IPS-15b (cell line): ENCODE results near the gene TSGA10.
"Not testable (repeated sequence)": the region's sequence is repeated elsewhere in the genome, so short reads cannot be mapped to it uniquely, and the experiment has no call there.

Source experiments
- H3K27me3 ChIP-seq: one replicate; pipeline ENCODE4 v1.6.1; 2013; ENCODE audit warnings: low read length; ENCODE audit not compliant: control insufficient read depth, insufficient read depth
- H3K36me3 ChIP-seq: one replicate; pipeline ENCODE4 v1.6.1; 2013; ENCODE audit warnings: low read length; ENCODE audit not compliant: control insufficient read depth, insufficient read depth
- H3K4me1 ChIP-seq: one replicate; pipeline ENCODE4 v1.6.1; 2013; ENCODE audit warnings: mild to moderate bottlenecking, low read length; ENCODE audit not compliant: control insufficient read depth, insufficient read depth
- H3K4me3 ChIP-seq: one replicate; pipeline ENCODE4 v1.5.1; 2013; ENCODE audit warnings: low read depth, low read length
- H3K9ac ChIP-seq: one replicate; pipeline ENCODE4 v1.6.1; 2013; ENCODE audit warnings: low read depth, mild to moderate bottlenecking, low read length
- H3K9me3 ChIP-seq: one replicate; pipeline ENCODE4 v1.6.1; 2013; ENCODE audit warnings: mild to moderate bottlenecking, low read length; ENCODE audit not compliant: control insufficient read depth, insufficient read depth

TSGA10 gene

GRCh38 chr2:99101697-99102096 lies 53.0 kb downstream of the TSGA10 start:
- Histone ChIP-seq H3K36me3 (no peaks in the 10 kb centered on the region), H3K4me3 (no peak overlapping the region), H3K27me3 (no peaks in the 10 kb centered on the region), H3K9ac (no peak overlapping the region), H3K4me1 (no peaks in the 10 kb centered on the region), H3K9me3 (no peaks in the 10 kb centered on the region)

DNA sequence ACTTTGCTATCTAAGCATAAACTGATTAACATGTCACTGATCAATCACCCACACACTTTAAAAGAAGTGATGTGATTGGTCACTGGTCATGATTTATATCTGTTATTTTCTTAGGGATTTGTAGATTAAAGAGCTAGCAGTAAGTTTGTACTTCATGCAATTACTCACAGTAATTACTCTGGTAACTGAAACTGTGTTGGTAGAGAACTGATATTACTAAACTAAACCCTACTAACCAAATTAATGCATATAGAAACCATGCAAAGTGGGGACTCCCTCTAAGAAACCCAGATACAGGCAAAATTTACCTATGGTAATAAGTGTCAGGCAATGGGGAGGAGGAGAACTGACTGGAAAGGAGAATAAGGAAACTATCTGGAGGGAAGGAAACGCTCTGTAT lies 58.0 kb downstream of the TSGA10 start:
- Histone ChIP-seq H3K4me3 (no peak overlapping the region), H3K4me1 (no peaks in the 10 kb centered on the region), H3K27me3 (no peaks in the 10 kb centered on the region), H3K36me3 (no peaks in the 10 kb centered on the region), H3K9ac (no peak overlapping the region), H3K9me3 (no peaks in the 10 kb centered on the region)

DNA sequence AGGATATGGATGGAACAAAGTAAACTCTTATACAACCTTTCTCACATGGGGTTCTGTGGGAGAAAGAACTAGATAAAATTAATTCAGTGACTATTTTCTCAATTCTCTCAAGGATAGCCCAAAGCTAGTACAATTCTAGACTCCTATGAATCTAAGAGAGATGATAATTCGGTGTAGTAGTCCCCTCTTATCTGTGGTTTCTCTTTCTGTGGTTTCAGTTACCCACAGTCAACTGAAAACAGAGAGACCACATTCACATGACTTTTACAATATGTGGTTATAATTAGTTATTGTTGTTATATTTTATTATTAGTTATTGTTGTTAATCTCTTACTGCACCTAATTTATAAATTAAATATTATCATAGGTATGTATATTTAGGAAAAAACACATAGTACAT lies 66.7 kb downstream of the TSGA10 start:
- Histone ChIP-seq H3K9me3 (no peaks in the 10 kb centered on the region), H3K4me3 (no peak overlapping the region), H3K27me3 (no peaks in the 10 kb centered on the region), H3K36me3 (no peaks in the 10 kb centered on the region), H3K4me1 (no peaks in the 10 kb centered on the region), H3K9ac (no peak overlapping the region)

DNA sequence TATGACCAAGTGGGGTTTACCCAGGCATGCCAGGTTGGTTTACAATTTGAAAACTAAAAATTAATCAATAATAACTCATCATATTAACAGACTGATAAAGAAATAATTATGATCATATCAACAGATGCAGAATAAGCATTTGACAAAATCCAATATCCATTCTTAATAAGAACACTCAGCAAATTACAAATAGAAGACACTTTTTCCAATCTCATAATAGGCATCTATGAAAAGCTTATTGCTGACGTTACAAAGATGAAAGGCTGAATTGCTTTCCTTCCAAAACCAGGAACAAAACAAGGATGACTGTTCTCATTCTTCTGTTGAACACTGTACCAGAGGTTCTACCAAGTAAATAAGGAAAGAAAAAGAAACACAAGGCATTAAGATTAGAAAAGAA lies 68.4 kb downstream of the TSGA10 start:
- Histone ChIP-seq H3K27me3 (no peaks in the 10 kb centered on the region), H3K9me3 (no peaks in the 10 kb centered on the region), H3K9ac (no peak overlapping the region), H3K4me1 (peaks cover 3% of the 10 kb centered on the region), H3K4me3 (no peak overlapping the region), H3K36me3 (no peaks in the 10 kb centered on the region)

- Histone ChIP-seq H3K9me3 (no peaks in the 10 kb centered on the region), H3K9ac (no peak overlapping the region), H3K36me3 (no peaks in the 10 kb centered on the region), H3K4me1 (peaks cover 3% of the 10 kb centered on the region), H3K27me3 (no peaks in the 10 kb centered on the region), H3K4me3 (no peak overlapping the region)
Observed at GRCh38 chr2:99085421-99085820, 69.3 kb downstream of the TSGA10 start.

- Histone ChIP-seq H3K9ac (no peak overlapping the region), H3K4me3 (no peak overlapping the region), H3K27me3 (no peaks in the 10 kb centered on the region), H3K9me3 (no peaks in the 10 kb centered on the region), H3K4me1 (peaks cover 3% of the 10 kb centered on the region), H3K36me3 (no peaks in the 10 kb centered on the region)
Observed at GRCh38 chr2:99084256-99084655, 70.5 kb downstream of the TSGA10 start.

DNA sequence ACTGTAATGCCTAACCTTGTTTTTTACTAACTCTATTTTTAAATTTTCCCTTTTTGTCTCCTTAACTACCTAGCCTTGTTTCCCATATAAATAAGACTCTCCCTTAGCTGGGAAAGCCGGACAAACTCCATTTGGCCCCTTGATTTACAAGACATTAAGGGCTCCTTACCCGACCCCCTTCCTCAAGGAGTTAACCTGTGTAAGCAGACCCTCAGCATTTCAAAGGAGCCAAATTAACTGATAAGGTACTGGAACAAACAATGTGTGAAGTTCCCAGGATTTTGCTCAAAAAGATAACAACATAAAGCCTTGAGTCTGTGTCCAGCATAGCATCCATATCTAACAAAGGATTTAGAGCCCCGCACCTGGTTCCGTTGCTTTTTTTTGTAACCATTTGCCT lies 72.9 kb downstream of the TSGA10 start:
- Histone ChIP-seq H3K4me3 (no peak overlapping the region), H3K36me3 (no peaks in the 10 kb centered on the region), H3K9ac (no peak overlapping the region), H3K27me3 (no peaks in the 10 kb centered on the region), H3K4me1 (peaks cover 3% of the 10 kb centered on the region), H3K9me3 (no peaks in the 10 kb centered on the region)

DNA sequence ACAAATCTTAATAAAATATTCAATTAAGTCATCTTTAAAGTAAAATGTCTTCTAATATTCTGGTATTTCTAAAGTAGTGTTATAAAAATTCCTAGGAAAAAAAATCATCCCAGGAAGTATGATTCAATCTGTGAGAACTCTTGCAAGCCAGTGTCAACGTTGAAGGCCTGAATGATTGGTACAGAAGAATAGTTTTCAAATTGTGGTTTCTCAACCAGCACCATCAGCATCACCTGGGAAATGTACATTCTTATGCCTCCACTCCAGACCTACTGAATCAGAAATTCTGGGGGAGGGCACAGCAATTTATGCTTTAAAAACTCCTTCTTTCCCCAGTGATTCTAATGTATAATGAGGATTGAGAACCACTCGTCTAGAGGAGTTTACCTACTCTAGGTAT lies 75.5 kb downstream of the TSGA10 start:
- no peaks in the 10 kb centered on the region for H3K36me3 ChIP-seq
- H3K4me1 ChIP-seq: peaks cover 3% of the 10 kb centered on the region
- no peaks in the 10 kb centered on the region for H3K27me3 ChIP-seq
- no peak overlapping the region for H3K4me3 ChIP-seq
- H3K9ac ChIP-seq: no peak overlapping the region
- no peaks in the 10 kb centered on the region for H3K9me3 ChIP-seq

GRCh38 chr2:99072551-99072950 lies 82.2 kb downstream of the TSGA10 start:
- Histone ChIP-seq H3K27me3 (no peaks in the 10 kb centered on the region), H3K36me3 (no peaks in the 10 kb centered on the region), H3K9ac (no peak overlapping the region), H3K4me1 (no peaks in the 10 kb centered on the region), H3K4me3 (no peak overlapping the region), H3K9me3 (no peaks in the 10 kb centered on the region)

DNA sequence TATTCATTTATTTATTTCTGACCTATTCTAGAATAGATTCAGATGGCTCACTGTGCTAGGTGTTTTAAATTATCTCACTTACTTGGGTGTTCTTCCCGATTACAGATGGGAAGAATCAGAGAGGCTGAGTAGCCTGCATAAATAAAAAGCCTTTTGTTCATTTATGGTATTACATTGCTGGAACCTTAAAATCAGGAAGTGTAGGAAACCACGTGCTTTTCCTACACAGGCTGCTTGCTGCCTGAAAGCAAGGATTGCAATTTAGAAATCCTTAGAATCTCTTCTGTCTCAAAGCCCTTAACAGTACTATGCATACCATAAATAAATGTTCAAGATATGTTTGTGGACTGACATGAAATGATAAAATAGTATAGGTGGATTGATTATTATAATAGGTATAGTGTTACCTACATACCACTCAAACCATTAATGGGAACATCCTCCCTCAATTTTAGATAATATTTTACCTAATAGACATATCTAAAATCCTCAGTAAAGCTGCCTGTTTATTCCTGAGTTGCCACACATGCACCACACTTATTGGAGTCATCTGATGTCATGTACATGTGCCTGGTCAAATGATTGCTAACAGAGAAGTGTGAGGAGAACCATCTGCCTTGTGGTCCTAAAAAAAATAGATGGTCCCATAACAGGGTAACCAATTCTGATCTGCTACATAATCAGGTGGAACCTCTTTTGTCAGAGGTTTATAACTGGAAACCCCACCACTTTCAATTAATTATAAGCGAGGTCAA lies 86.7 kb downstream of the TSGA10 start:
- no peaks in the 10 kb centered on the region for H3K36me3 ChIP-seq
- H3K4me3 ChIP-seq: no peak overlapping the region
- H3K9ac ChIP-seq: no peak overlapping the region
- no peaks in the 10 kb centered on the region for H3K4me1 ChIP-seq
- H3K27me3 ChIP-seq: no peaks in the 10 kb centered on the region
- H3K9me3 ChIP-seq: no peaks in the 10 kb centered on the region

GRCh38 chr2:99066075-99066958 lies 88.4 kb downstream of the TSGA10 start:
- H3K27me3 ChIP-seq: no peaks in the 10 kb centered on the region
- H3K4me1 ChIP-seq: no peaks in the 10 kb centered on the region
- H3K36me3 ChIP-seq: no peaks in the 10 kb centered on the region
- no peak overlapping the region for H3K9ac ChIP-seq
- H3K9me3 ChIP-seq: no peaks in the 10 kb centered on the region
- H3K4me3 ChIP-seq: no peak overlapping the region

GRCh38 chr2:99049187-99049586 lies 105.6 kb downstream of the TSGA10 start:
- not testable (repeated sequence) for H3K36me3 ChIP-seq, H3K9ac ChIP-seq, H3K4me3 ChIP-seq, H3K4me1 ChIP-seq, H3K9me3 ChIP-seq, H3K27me3 ChIP-seq
